Naive thymus-derived CD4-positive, alpha-beta T cell (primary cell): ENCODE measurements around the gene SVOPL. TPM values are rescaled to one million over a fixed set of nuclear protein-coding genes. Genes with fewer than 3 reads are reported as not detected.

Experiments
- ATAC-seq: fragments of 150-1000 bp; cut with Tn5 transposase; 2 replicates; pipeline ENCODE4 v1.10.0; 2021; ENCODE audit warnings: mild to moderate bottlenecking, moderate library complexity
- CTCF ChIA-PET: fragments of 350-600 bp; sonication (Branson Sonifier 250); formaldehyde crosslinking; loops from one replicate; lab custom pipeline; 2021; ENCODE audit warnings: antibody characterized with exemption; lab: Charles Lee
- POLR2A ChIA-PET: fragments of 350-600 bp; sonication (Branson Sonifier 250); formaldehyde crosslinking; loops from one replicate; lab custom pipeline; 2021; ENCODE audit warnings: antibody characterized with exemption, inconsistent platforms; lab: Charles Lee
- DNase-seq, 9 donors: peaks; one replicate each; pipeline versions ENCODE4 v3.0.0 to v3.0.0-alpha.2; 2020 to 2022; ENCODE audit warnings: mixed read lengths in 1 of 9
- H3K27ac ChIP-seq: one replicate; pipeline ENCODE4 v1.7.0; 2013; ENCODE audit warnings: mild to moderate bottlenecking, low read depth, low read length, moderate library complexity
- H3K27me3 ChIP-seq, 2 donors: one replicate each; pipeline ENCODE4 v1.7.0; 2013; ENCODE audit warnings: low read length in 2 of 2, mild to moderate bottlenecking in 2 of 2, moderate library complexity in 2 of 2; ENCODE audit not compliant: control insufficient read depth in 2 of 2, insufficient read depth in 2 of 2
- H3K36me3 ChIP-seq, 3 experiments: 1 replicate in 2 of 3; 2 replicates in 1 of 3; pipeline ENCODE4 v1.7.0; 2013; ENCODE audit warnings: low read length in 3 of 3, mild to moderate bottlenecking in 3 of 3, moderate library complexity in 1 of 3; ENCODE audit not compliant: insufficient read depth in 3 of 3, control insufficient read depth in 2 of 3
- H3K4me1 ChIP-seq, 2 donors: one replicate each; pipeline ENCODE4 v1.7.0; 2013; ENCODE audit warnings: low read length in 2 of 2, mild to moderate bottlenecking in 2 of 2, moderate library complexity in 1 of 2; ENCODE audit not compliant: control insufficient read depth in 2 of 2, insufficient read depth in 2 of 2
- H3K4me3 ChIP-seq: 2 replicates; pipeline ENCODE4 v1.7.0; 2013; ENCODE audit warnings: mild to moderate bottlenecking, low read length
- H3K9me3 ChIP-seq, 3 experiments: 1 replicate in 2 of 3; 2 replicates in 1 of 3; pipeline ENCODE4 v1.7.0; 2013; ENCODE audit warnings: low read length in 3 of 3; ENCODE audit not compliant: control insufficient read depth in 2 of 3
- H3K27ac Mint-ChIP-seq, 9 donors: one replicate each; pipeline ENCODE4 v1.8.0; 2020 to 2022; ENCODE audit warnings: mixed read lengths in 9 of 9, mild to moderate bottlenecking in 8 of 9, moderate library complexity in 5 of 9, inconsistent platforms in 2 of 9
- H3K27me3 Mint-ChIP-seq, 5 donors: one replicate each; pipeline ENCODE4 v1.8.0; 2021 to 2022; ENCODE audit warnings: mixed read lengths in 5 of 5, mild to moderate bottlenecking in 1 of 5
- H3K36me3 Mint-ChIP-seq, 5 donors: one replicate each; pipeline ENCODE4 v1.8.0; 2020 to 2022; ENCODE audit warnings: mixed read lengths in 5 of 5, mild to moderate bottlenecking in 3 of 5, inconsistent platforms in 1 of 5
- H3K4me1 Mint-ChIP-seq, 7 donors: one replicate each; pipeline ENCODE4 v1.8.0; 2020 to 2022; ENCODE audit warnings: mixed read lengths in 7 of 7, mild to moderate bottlenecking in 3 of 7, inconsistent platforms in 1 of 7
- H3K4me3 Mint-ChIP-seq, 10 donors: one replicate each; pipeline ENCODE4 v1.8.0; 2020 to 2022; ENCODE audit warnings: mild to moderate bottlenecking in 10 of 10, mixed read lengths in 10 of 10, moderate library complexity in 6 of 10, inconsistent platforms in 2 of 10
- H3K9me3 Mint-ChIP-seq, 11 donors: one replicate each; pipeline ENCODE4 v1.8.0; 2020 to 2022; ENCODE audit warnings: mixed read lengths in 11 of 11, mild to moderate bottlenecking in 4 of 11, inconsistent platforms in 1 of 11, moderate library complexity in 1 of 11
- intact Hi-C, 2 donors: fragments of 100-400 bp; cut with micrococcal nuclease; formaldehyde crosslinking; loops; one replicate each; pipeline ENCODE4 v1.15.1; 2023
- polyA plus RNA-seq, 2 donors: library from polyadenylated mRNA; unstranded; fragments of 300-500 nt; fragmentation: Illumina TruSeq; gene quantifications; one replicate each; pipeline ENCODE4 v1.2.3, GENCODE V29; 2021
- total RNA-seq, 6 experiments: library from RNA in 5 of 6; stranded (reverse) in 5 of 6; gene quantifications; 1 replicate in 5 of 6; 2 replicates in 1 of 6; pipeline ENCODE4 v1.2.3 and lab custom pipeline; 2021 to 2026

SVOPL gene
- total and polyA plus RNA-seq, 7 experiments from 2014 or later = 0.47 to 0.74 (median 0.64) TPM; not detected in 4

GRCh38 chr7:138625084-138625848, 75.9 kb downstream of the SVOPL start:
- Mint-ChIP-seq H3K4me3 (peak overlapping the region; percentile 50 to 83 (median 72)), H3K36me3 (peaks cover 0 to 1% (median 0%) of the 10 kb centered on the region in 5 donors), H3K9me3 (peaks cover 0 to 3% (median 0%) of the 10 kb centered on the region in 11 donors), H3K27me3 (peaks cover 0 to 8% (median 0%) of the 10 kb centered on the region in 5 donors), H3K4me1 (peaks cover 16 to 52% (median 46%) of the 10 kb centered on the region in 7 donors), H3K27ac (peak overlapping the region; percentile 71 to 92 (median 85))
- Histone ChIP-seq H3K9me3 (no peaks in the 10 kb centered on the region), H3K36me3 (no peaks in the 10 kb centered on the region), H3K4me1 (peaks cover 17 to 30% of the 10 kb centered on the region in 2 donors), H3K27me3 (no peaks in the 10 kb centered on the region), H3K27ac (no peak overlapping the region), H3K4me3 (peak overlapping the region; percentile 18)
- ATAC-seq (peak; percentile 72), DNase-seq (peak in 6 of 9 donors; percentile 37 to 68 (median 59))
- intact Hi-C loops = loop anchor here (1.0 to 10.0 kb wide), 3 partner anchors 130 to 168 kb away; no protein-coding TSS in a partner anchor
- ChIA-PET POLR2A (interaction anchor here (0.6 to 1.6 kb wide), 3 partner anchors 110 to 625 kb away, joined by 3 to 9 read pairs (median 4); no protein-coding TSS in a partner anchor), CTCF (no interaction called here)

DNA sequence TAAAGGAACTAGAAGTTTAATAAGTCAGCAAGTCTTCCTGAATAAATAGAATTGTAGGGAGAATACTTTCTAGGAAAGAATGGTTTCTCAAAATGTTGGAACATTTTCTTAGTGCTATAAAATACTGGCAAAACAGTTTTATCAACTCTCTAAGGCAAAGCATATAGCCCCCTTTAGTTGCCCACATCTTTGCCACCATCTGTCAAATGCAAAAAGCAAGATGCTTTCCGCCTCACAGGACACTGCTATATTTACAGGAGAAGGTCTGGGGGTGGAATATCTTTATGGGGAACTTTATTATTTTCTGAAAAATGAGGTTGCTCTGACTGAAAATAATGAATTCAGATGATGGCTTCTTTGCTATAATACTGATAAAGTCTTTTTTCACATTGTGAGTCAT, 78.3 kb downstream of the SVOPL start:
- ChIA-PET CTCF (no interaction called here), POLR2A (no interaction called here)
- peaks cover 0 to 5% (median 0%) of the 10 kb centered on the region in 5 donors for H3K27me3 Mint-ChIP-seq
- peaks cover 0 to 3% (median 0%) of the 10 kb centered on the region in 11 donors for H3K9me3 Mint-ChIP-seq
- Histone ChIP-seq H3K27ac (no peak overlapping the region), H3K4me1 (peaks cover 17 to 30% of the 10 kb centered on the region in 2 donors), H3K27me3 (no peaks in the 10 kb centered on the region), H3K4me3 (no peak overlapping the region), H3K36me3 (no peaks in the 10 kb centered on the region), H3K9me3 (no peaks in the 10 kb centered on the region)
- no peak overlapping the region for H3K4me3 Mint-ChIP-seq
- H3K36me3 Mint-ChIP-seq = no peaks in the 10 kb centered on the region
- intact Hi-C loops = loop anchor here in 1 of 2 donors (10.0 kb wide), 1 partner anchor 132 kb away; no protein-coding TSS in a partner anchor
- ATAC-seq (no peak), DNase-seq (no peak)
- peaks cover 12 to 39% (median 36%) of the 10 kb centered on the region in 7 donors for H3K4me1 Mint-ChIP-seq
- H3K27ac Mint-ChIP-seq = no peak overlapping the region

- intact Hi-C loops = no loop called here
- DNase-seq (no peak), ATAC-seq (no peak)
- ChIA-PET CTCF (no interaction called here), POLR2A (no interaction called here)
- Mint-ChIP-seq H3K27me3 (peaks cover 0 to 2% (median 0%) of the 10 kb centered on the region in 5 donors), H3K27ac (no peak overlapping the region), H3K36me3 (no peaks in the 10 kb centered on the region), H3K4me1 (peaks cover 0 to 7% (median 3%) of the 10 kb centered on the region in 7 donors), H3K9me3 (no peaks in the 10 kb centered on the region), H3K4me3 (no peak overlapping the region)
- H3K36me3 ChIP-seq = no peaks in the 10 kb centered on the region
- H3K9me3 ChIP-seq = no peaks in the 10 kb centered on the region
- no peaks in the 10 kb centered on the region for H3K27me3 ChIP-seq
- peaks cover 0 to 1% of the 10 kb centered on the region in 2 donors for H3K4me1 ChIP-seq
- H3K27ac ChIP-seq = no peak overlapping the region
- no peak overlapping the region for H3K4me3 ChIP-seq
Observed at GRCh38 chr7:138618933-138619332, 82.2 kb downstream of the SVOPL start.

GRCh38 chr7:138618506-138618905, 82.7 kb downstream of the SVOPL start:
- Mint-ChIP-seq H3K27ac (peak overlapping the region in 1 of 9 donors; percentile 68), H3K36me3 (no peaks in the 10 kb centered on the region), H3K4me3 (no peak overlapping the region), H3K4me1 (peaks cover 0 to 9% (median 7%) of the 10 kb centered on the region in 7 donors), H3K9me3 (no peaks in the 10 kb centered on the region), H3K27me3 (peaks cover 0 to 2% (median 0%) of the 10 kb centered on the region in 5 donors)
- no peaks in the 10 kb centered on the region for H3K36me3 ChIP-seq
- intact Hi-C loops = no loop called here
- CTCF ChIA-PET = no interaction called here
- H3K9me3 ChIP-seq = no peaks in the 10 kb centered on the region
- ATAC-seq = no peak
- no peak for DNase-seq
- no peak overlapping the region for H3K4me3 ChIP-seq
- H3K27ac ChIP-seq = no peak overlapping the region
- POLR2A ChIA-PET = no interaction called here
- H3K4me1 ChIP-seq = no peaks in the 10 kb centered on the region
- H3K27me3 ChIP-seq = no peaks in the 10 kb centered on the region

- ATAC-seq = no peak
- POLR2A ChIA-PET = no interaction called here
- H3K4me1 Mint-ChIP-seq = peaks cover 1 to 13% (median 10%) of the 10 kb centered on the region in 7 donors
Observed at GRCh38 chr7:138616085-138616484, 85.1 kb downstream of the SVOPL start.

GRCh38 chr7:138613630-138614029, 87.5 kb downstream of the SVOPL start:
- intact Hi-C loops = no loop called here
- H3K4me3 ChIP-seq = no peak overlapping the region
- CTCF ChIA-PET = no interaction called here

More at GRCh38 chr7:138616085-138616484, 85.1 kb downstream of the SVOPL start:
- CTCF ChIA-PET = no interaction called here
- H3K9me3 Mint-ChIP-seq = no peaks in the 10 kb centered on the region
- Histone ChIP-seq H3K27ac (no peak overlapping the region), H3K4me3 (no peak overlapping the region), H3K36me3 (no peaks in the 10 kb centered on the region), H3K4me1 (no peaks in the 10 kb centered on the region), H3K9me3 (no peaks in the 10 kb centered on the region), H3K27me3 (no peaks in the 10 kb centered on the region)
- peaks cover 0 to 2% (median 0%) of the 10 kb centered on the region in 5 donors for H3K27me3 Mint-ChIP-seq
- H3K36me3 Mint-ChIP-seq = peaks cover 0 to 2% (median 0%) of the 10 kb centered on the region in 5 donors
- no peak overlapping the region for H3K27ac Mint-ChIP-seq
- intact Hi-C loops = no loop called here
- no peak for DNase-seq
- no peak overlapping the region for H3K4me3 Mint-ChIP-seq

More at GRCh38 chr7:138613630-138614029, 87.5 kb downstream of the SVOPL start:
- H3K9me3 ChIP-seq = no peaks in the 10 kb centered on the region
- H3K4me1 ChIP-seq = no peaks in the 10 kb centered on the region
- H3K36me3 ChIP-seq = no peaks in the 10 kb centered on the region
- Mint-ChIP-seq H3K4me3 (peak overlapping the region in 1 of 10 donors; percentile 16), H3K4me1 (peaks cover 2 to 13% (median 10%) of the 10 kb centered on the region in 7 donors), H3K27me3 (peaks cover 0 to 2% (median 0%) of the 10 kb centered on the region in 5 donors), H3K36me3 (peaks cover 0 to 2% (median 0%) of the 10 kb centered on the region in 5 donors), H3K9me3 (no peaks in the 10 kb centered on the region), H3K27ac (peak overlapping the region in 1 of 9 donors; percentile 46)
- H3K27ac ChIP-seq = no peak overlapping the region
- DNase-seq (no peak), ATAC-seq (no peak)
- POLR2A ChIA-PET = no interaction called here
- H3K27me3 ChIP-seq = no peaks in the 10 kb centered on the region
